HCT116 (cell line): Measurements from ENCODE around the gene VANGL2. TPM values are rescaled to one million over a fixed set of nuclear protein-coding genes. Genes with fewer than 3 reads are reported as not detected.

Experiments used
- ATAC-seq: fragments of 200-7000 bp; cut with Tn5 transposase; 2 replicates; pipeline ENCODE4 v1.9.1; 2020; ENCODE audit warnings: mild to moderate bottlenecking, moderate library complexity
- BruUV-seq: library from RNA; stranded (reverse); fragments of 400-500 nt; replicated peaks from 2 replicates; lab custom pipeline; 2021; lab: Mats Ljungman, UMichigan
- CTCF ChIA-PET: fragments of 300-600 bp; sonication (Branson Sonifier 250); formaldehyde crosslinking; loops from one replicate; lab custom pipeline; 2021; ENCODE audit warnings: antibody characterized with exemption; lab: Charles Lee
- POLR2A ChIA-PET: fragments of 300-600, 350-600 bp; sonication (Branson Sonifier 250); formaldehyde crosslinking; loops from one replicate; lab custom pipeline; 2021; ENCODE audit warnings: antibody characterized with exemption; lab: Charles Lee
- RAD21 ChIA-PET, 2 experiments: fragments of 300-600 bp; sonication (Branson Sonifier 250); formaldehyde crosslinking; loops; one replicate each; lab custom pipeline; 2023; ENCODE audit warnings: low total read pairs in 2 of 2; ENCODE audit not compliant: uncharacterized antibody in 2 of 2, unreplicated experiment in 2 of 2, low non-redundant PET in 1 of 2; lab: Charles Lee
- DNase-seq: peaks from one replicate; pipeline ENCODE4 v3.0.0-alpha.2; 2010; ENCODE audit warnings: low read depth, low spot score
- H2AFZ ChIP-seq: fragments of 200-600 bp; shearing (Covaris generic), sonication (generic); 2 replicates; pipeline ENCODE4 v1.6.1; 2017; ENCODE audit warnings: low read depth, mixed run types, mixed read lengths, antibody characterized with exemption, low read length; ENCODE audit not compliant: poor library complexity, severe bottlenecking
- H3K27ac ChIP-seq: 2 replicates; pipeline ENCODE4 v1.5.1; 2012; ENCODE audit warnings: low read depth, low read length
- H3K27me3 ChIP-seq: fragments of 200-600 bp; sonication (generic); 2 replicates; pipeline ENCODE4 v1.6.1; 2016; ENCODE audit warnings: mixed run types, low read length, mixed read lengths; ENCODE audit not compliant: insufficient read depth
- H3K36me3 ChIP-seq, 2 experiments: fragments of 200-500 bp in 1 of 2; fragments of 200-600 bp in 1 of 2; sonication (Bioruptor generic) in 1 of 2; sonication (generic) in 1 of 2; 2 replicates each; pipeline versions ENCODE4 v1.5.1 to v1.6.1; 2014 to 2016; ENCODE audit warnings: low read length in 2 of 2, inconsistent platforms in 1 of 2, mixed read lengths in 1 of 2, mixed run types in 1 of 2; ENCODE audit not compliant: insufficient read depth in 2 of 2, control insufficient read depth in 1 of 2
- H3K4me1 ChIP-seq, 2 experiments: fragments of 200-600 bp in 1 of 2; sonication (generic) in 1 of 2; 2 replicates each; pipeline versions ENCODE4 v1.5.1 to v1.6.1; 2012 to 2017; ENCODE audit warnings: low read length in 2 of 2, inconsistent platforms in 1 of 2, mild to moderate bottlenecking in 1 of 2, mixed read lengths in 1 of 2, mixed run types in 1 of 2, moderate library complexity in 1 of 2; ENCODE audit not compliant: insufficient read depth in 2 of 2, control insufficient read depth in 1 of 2
- H3K4me2 ChIP-seq: fragments of 200-600 bp; sonication (generic); 2 replicates; pipeline ENCODE4 v1.6.1; 2017; ENCODE audit warnings: mixed run types, low read length, mixed read lengths
- H3K4me3 ChIP-seq, 2 experiments: fragments of 200-600 bp in 1 of 2; sonication (generic) in 1 of 2; replicated peaks in 1 of 2; 2 replicates each; pipeline ENCODE4 v1.5.1; 2011 to 2016; ENCODE audit warnings: low read length in 2 of 2, control low read depth in 1 of 2, low read depth in 1 of 2, mild to moderate bottlenecking in 1 of 2, mixed read lengths in 1 of 2, mixed run types in 1 of 2
- H3K79me2 ChIP-seq: fragments of 200-600 bp; sonication (generic); 2 replicates; pipeline ENCODE4 v1.6.1; 2017; ENCODE audit warnings: mild to moderate bottlenecking, mixed run types, low read length, moderate library complexity, mixed read lengths; ENCODE audit not compliant: insufficient read depth
- H3K9ac ChIP-seq: fragments of 200-600 bp; sonication (generic); 2 replicates; pipeline ENCODE4 v1.6.1; 2016; ENCODE audit warnings: low read length, mixed read lengths
- H3K9me2 ChIP-seq: fragments of 200-600 bp; sonication (generic), shearing (Covaris generic); 2 replicates; pipeline ENCODE4 v1.6.1; 2017; ENCODE audit warnings: mixed run types, mild to moderate bottlenecking, moderate library complexity; ENCODE audit not compliant: insufficient read depth
- H3K9me3 ChIP-seq, 2 experiments: fragments of 200-500 bp in 1 of 2; fragments of 200-600 bp in 1 of 2; sonication (Bioruptor generic) in 1 of 2; sonication (generic) in 1 of 2; 2 replicates each; pipeline ENCODE4 v1.6.1; 2014 to 2017; ENCODE audit warnings: low read length in 2 of 2, mixed read lengths in 2 of 2, inconsistent platforms in 1 of 2, low read depth in 1 of 2, mild to moderate bottlenecking in 1 of 2, mixed run types in 1 of 2, moderate library complexity in 1 of 2; ENCODE audit not compliant: control insufficient read depth in 1 of 2, insufficient read depth in 1 of 2
- H4K20me1 ChIP-seq: fragments of 200-600 bp; sonication (generic), shearing (Covaris generic); 2 replicates; pipeline ENCODE4 v1.6.1; 2017; ENCODE audit warnings: mixed run types, mild to moderate bottlenecking, moderate library complexity; ENCODE audit not compliant: insufficient read depth
- CBX3 ChIP-seq: IDR thresholded peaks from 2 replicates; pipeline ENCODE4 v1.6.1; 2012; ENCODE audit warnings: low read depth
- CEBPB ChIP-seq: IDR thresholded peaks from 2 replicates; pipeline ENCODE4 v1.6.1; 2012; ENCODE audit warnings: low read depth
- EGR1 ChIP-seq: IDR thresholded peaks from 2 replicates; pipeline ENCODE4 v1.6.1; 2012; ENCODE audit warnings: low read depth
- ELF1 ChIP-seq: IDR thresholded peaks from 2 replicates; pipeline ENCODE4 v1.6.1; 2012; ENCODE audit warnings: low read depth, borderline replicate concordance
- EZH2phosphoT487 ChIP-seq: fragments of 200-600 bp; IDR thresholded peaks from 2 replicates; pipeline ENCODE4 v1.6.1; 2018; ENCODE audit warnings: antibody characterized with exemption, borderline replicate concordance
- FOSL1 ChIP-seq: IDR thresholded peaks from 2 replicates; pipeline ENCODE4 v1.6.1; 2012; ENCODE audit warnings: low read depth
- POLR2A ChIP-seq: IDR thresholded peaks from 2 replicates; pipeline ENCODE4 v1.7.0; 2011; ENCODE audit warnings: borderline replicate concordance; ENCODE audit not compliant: insufficient read depth, insufficient read length; ENCODE audit errors: extremely low read depth
- POLR2AphosphoS5 ChIP-seq: IDR thresholded peaks from 2 replicates; pipeline ENCODE4 v1.6.1; 2011; ENCODE audit warnings: mild to moderate bottlenecking, low read depth, low read length, moderate library complexity
- SP1 ChIP-seq: IDR thresholded peaks from 2 replicates; pipeline ENCODE4 v1.6.1; 2012; ENCODE audit warnings: low read depth
- SRF ChIP-seq: IDR thresholded peaks from 2 replicates; pipeline ENCODE4 v1.6.1; 2012; ENCODE audit warnings: low read depth
- TCF7L2 ChIP-seq: IDR thresholded peaks from 2 replicates; pipeline ENCODE4 v1.7.0; 2011; ENCODE audit warnings: borderline replicate concordance, inconsistent platforms; ENCODE audit not compliant: insufficient read depth, insufficient read length; ENCODE audit errors: extremely low read depth
- YY1 ChIP-seq: IDR thresholded peaks from 2 replicates; pipeline ENCODE4 v1.6.1; 2011; ENCODE audit warnings: low read length, low read depth, moderate library complexity, mild to moderate bottlenecking; ENCODE audit not compliant: insufficient replicate concordance; ENCODE audit errors: extremely low read depth
- ZNF274 ChIP-seq: fragments of 200-500 bp; sonication (Bioruptor generic); IDR thresholded peaks from 2 replicates; pipeline ENCODE4 v1.6.1; 2014; ENCODE audit warnings: mild to moderate bottlenecking, low read depth, low read length, inconsistent platforms
- intact Hi-C: fragments of 100-400 bp; cut with micrococcal nuclease; formaldehyde crosslinking; loops from 2 replicates; pipeline ENCODE4 v1.10.0; 2022
- total RNA-seq: library from RNA; stranded (reverse); gene quantifications from one replicate; pipeline ENCODE4 v1.2.1, GENCODE V29; 2021; ENCODE audit not compliant: unreplicated experiment
- TF ChIP-seq, protein P1 (sequence below), 3 experiments: fragments of 200-600 bp in 1 of 3; sonication (generic) in 1 of 3; IDR thresholded peaks in 2 of 3; conservative IDR thresholded peaks in 1 of 3; 2 replicates each; pipeline ENCODE4 v1.5.1; 2012 to 2017; ENCODE audit warnings: low read depth in 2 of 3, low read length in 2 of 3, antibody characterized with exemption in 1 of 3, borderline replicate concordance in 1 of 3, control low read depth in 1 of 3, mild to moderate bottlenecking in 1 of 3, mixed read lengths in 1 of 3, mixed run types in 1 of 3, moderate library complexity in 1 of 3; ENCODE audit not compliant: insufficient read depth in 1 of 3
- TF ChIP-seq, protein P2 (sequence below): IDR thresholded peaks from 2 replicates; pipeline ENCODE4 v1.6.1; 2012; ENCODE audit warnings: low read depth
- TF ChIP-seq, protein P3 (sequence below): IDR thresholded peaks from 2 replicates; pipeline ENCODE4 v1.6.1; 2011; ENCODE audit warnings: mild to moderate bottlenecking, low read length, moderate library complexity; ENCODE audit not compliant: insufficient replicate concordance; ENCODE audit errors: extremely low read depth
- TF ChIP-seq, protein P4 (sequence below): IDR thresholded peaks from 2 replicates; pipeline ENCODE4 v1.6.1; 2012

Gene VANGL2
- total RNA-seq, 1 experiment from 2014 or later = 1.1 TPM

DNA sequence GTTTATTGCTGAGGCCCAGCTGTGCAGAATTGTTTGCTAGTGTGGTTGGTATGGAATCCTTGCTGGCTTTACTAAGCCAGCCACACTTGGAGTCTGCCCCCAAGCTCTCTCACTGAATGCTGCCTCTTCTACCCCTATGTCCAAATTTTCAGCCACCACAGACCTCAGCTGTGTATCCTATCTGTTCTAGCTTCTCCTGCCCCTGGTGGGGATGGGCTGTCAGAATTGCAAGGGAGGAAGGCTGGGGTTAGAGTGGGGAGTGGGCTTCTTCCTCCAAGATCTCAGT is 29.1 kb upstream of the VANGL2 start:
- H3K4me2 ChIP-seq = no peak overlapping the region
- ChIA-PET RAD21 (no interaction called here), CTCF (interaction anchor here (1.5 kb wide), 1 partner anchor 10 kb away, joined by 5 read pairs; no protein-coding TSS in a partner anchor), POLR2A (no interaction called here)
- TF ChIP-seq, protein P1, sequence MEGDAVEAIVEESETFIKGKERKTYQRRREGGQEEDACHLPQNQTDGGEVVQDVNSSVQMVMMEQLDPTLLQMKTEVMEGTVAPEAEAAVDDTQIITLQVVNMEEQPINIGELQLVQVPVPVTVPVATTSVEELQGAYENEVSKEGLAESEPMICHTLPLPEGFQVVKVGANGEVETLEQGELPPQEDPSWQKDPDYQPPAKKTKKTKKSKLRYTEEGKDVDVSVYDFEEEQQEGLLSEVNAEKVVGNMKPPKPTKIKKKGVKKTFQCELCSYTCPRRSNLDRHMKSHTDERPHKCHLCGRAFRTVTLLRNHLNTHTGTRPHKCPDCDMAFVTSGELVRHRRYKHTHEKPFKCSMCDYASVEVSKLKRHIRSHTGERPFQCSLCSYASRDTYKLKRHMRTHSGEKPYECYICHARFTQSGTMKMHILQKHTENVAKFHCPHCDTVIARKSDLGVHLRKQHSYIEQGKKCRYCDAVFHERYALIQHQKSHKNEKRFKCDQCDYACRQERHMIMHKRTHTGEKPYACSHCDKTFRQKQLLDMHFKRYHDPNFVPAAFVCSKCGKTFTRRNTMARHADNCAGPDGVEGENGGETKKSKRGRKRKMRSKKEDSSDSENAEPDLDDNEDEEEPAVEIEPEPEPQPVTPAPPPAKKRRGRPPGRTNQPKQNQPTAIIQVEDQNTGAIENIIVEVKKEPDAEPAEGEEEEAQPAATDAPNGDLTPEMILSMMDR (IDR thresholded peaks at IDR 0.05 in 2 of 3, conservative IDR thresholded peaks at IDR 0.05 in 1 of 3; ENCODE audit: borderline replicate concordance in 1 of 3, insufficient read depth in 1 of 3, low read depth in 2 of 3, low read length in 2 of 3) = no peak
- TF ChIP-seq YY1 (no peak), POLR2AphosphoS5 (no peak), ELF1 (no peak), FOSL1 (no peak), EZH2phosphoT487 (no peak), SP1 (no peak), CEBPB (no peak), SRF (no peak), CBX3 (no peak), ZNF274 (no peak), POLR2A (no peak), EGR1 (no peak), TCF7L2 (no peak)
- TF ChIP-seq, protein P2, sequence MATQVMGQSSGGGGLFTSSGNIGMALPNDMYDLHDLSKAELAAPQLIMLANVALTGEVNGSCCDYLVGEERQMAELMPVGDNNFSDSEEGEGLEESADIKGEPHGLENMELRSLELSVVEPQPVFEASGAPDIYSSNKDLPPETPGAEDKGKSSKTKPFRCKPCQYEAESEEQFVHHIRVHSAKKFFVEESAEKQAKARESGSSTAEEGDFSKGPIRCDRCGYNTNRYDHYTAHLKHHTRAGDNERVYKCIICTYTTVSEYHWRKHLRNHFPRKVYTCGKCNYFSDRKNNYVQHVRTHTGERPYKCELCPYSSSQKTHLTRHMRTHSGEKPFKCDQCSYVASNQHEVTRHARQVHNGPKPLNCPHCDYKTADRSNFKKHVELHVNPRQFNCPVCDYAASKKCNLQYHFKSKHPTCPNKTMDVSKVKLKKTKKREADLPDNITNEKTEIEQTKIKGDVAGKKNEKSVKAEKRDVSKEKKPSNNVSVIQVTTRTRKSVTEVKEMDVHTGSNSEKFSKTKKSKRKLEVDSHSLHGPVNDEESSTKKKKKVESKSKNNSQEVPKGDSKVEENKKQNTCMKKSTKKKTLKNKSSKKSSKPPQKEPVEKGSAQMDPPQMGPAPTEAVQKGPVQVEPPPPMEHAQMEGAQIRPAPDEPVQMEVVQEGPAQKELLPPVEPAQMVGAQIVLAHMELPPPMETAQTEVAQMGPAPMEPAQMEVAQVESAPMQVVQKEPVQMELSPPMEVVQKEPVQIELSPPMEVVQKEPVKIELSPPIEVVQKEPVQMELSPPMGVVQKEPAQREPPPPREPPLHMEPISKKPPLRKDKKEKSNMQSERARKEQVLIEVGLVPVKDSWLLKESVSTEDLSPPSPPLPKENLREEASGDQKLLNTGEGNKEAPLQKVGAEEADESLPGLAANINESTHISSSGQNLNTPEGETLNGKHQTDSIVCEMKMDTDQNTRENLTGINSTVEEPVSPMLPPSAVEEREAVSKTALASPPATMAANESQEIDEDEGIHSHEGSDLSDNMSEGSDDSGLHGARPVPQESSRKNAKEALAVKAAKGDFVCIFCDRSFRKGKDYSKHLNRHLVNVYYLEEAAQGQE = no peak
- TF ChIP-seq, protein P3, sequence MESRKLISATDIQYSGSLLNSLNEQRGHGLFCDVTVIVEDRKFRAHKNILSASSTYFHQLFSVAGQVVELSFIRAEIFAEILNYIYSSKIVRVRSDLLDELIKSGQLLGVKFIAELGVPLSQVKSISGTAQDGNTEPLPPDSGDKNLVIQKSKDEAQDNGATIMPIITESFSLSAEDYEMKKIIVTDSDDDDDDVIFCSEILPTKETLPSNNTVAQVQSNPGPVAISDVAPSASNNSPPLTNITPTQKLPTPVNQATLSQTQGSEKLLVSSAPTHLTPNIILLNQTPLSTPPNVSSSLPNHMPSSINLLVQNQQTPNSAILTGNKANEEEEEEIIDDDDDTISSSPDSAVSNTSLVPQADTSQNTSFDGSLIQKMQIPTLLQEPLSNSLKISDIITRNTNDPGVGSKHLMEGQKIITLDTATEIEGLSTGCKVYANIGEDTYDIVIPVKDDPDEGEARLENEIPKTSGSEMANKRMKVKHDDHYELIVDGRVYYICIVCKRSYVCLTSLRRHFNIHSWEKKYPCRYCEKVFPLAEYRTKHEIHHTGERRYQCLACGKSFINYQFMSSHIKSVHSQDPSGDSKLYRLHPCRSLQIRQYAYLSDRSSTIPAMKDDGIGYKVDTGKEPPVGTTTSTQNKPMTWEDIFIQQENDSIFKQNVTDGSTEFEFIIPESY = no peak
- TF ChIP-seq, protein P4, sequence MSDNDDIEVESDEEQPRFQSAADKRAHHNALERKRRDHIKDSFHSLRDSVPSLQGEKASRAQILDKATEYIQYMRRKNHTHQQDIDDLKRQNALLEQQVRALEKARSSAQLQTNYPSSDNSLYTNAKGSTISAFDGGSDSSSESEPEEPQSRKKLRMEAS = no peak
- H3K36me3 ChIP-seq = no peaks in the 10 kb centered on the region
- H2AFZ ChIP-seq = no peak overlapping the region
- H3K9me3 ChIP-seq = no peaks in the 10 kb centered on the region
- no peak overlapping the region for H3K27ac ChIP-seq
- no peak for DNase-seq
- BruUV-seq = no TSS peak
- no peak overlapping the region for H3K9ac ChIP-seq
- no peak overlapping the region for H3K4me3 ChIP-seq
- H3K79me2 ChIP-seq = no peaks in the 10 kb centered on the region
- H3K9me2 ChIP-seq = no peaks in the 10 kb centered on the region
- no peaks in the 10 kb centered on the region for H4K20me1 ChIP-seq
- no peaks in the 10 kb centered on the region for H3K27me3 ChIP-seq
- H3K4me1 ChIP-seq = no peaks in the 10 kb centered on the region
- no peak for ATAC-seq
- intact Hi-C loops = no loop called here
